Activated CD4-positive, alpha-beta T cell treated with anti-CD3 and anti-CD28 coated beads, Interleukin-2, Interleukin-6, amounts not matched to agents 100 ng/mL and 50 ng/mL, durations not matched to agents 16 hours and 8 hours (primary cell): ENCODE measurements around the gene LTBP1.

Source experiments
- DNase-seq: peaks from one replicate; pipeline ENCODE4 v3.0.0-alpha.2; 2020

Gene LTBP1

DNA sequence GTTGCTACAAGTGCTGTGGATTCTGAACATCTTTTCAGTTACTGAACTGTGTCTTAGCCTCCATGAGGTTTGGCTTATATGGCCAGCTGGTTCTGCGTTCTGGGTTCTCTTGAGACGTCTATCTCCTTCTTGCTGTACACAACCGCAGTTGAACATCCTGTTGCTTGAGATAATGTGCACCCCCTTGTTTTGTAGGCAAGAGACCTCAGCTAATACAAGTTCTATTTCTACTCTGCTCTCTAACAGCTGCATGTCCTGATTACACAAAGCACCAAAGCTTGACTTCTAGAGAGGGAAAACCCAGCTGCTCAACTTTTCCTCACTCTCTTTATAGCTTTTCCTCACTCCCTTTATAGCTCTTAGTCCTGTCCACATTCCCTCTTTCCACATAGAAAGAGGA is 176.0 kb downstream of the LTBP1 start:
- no peak for DNase-seq

DNA sequence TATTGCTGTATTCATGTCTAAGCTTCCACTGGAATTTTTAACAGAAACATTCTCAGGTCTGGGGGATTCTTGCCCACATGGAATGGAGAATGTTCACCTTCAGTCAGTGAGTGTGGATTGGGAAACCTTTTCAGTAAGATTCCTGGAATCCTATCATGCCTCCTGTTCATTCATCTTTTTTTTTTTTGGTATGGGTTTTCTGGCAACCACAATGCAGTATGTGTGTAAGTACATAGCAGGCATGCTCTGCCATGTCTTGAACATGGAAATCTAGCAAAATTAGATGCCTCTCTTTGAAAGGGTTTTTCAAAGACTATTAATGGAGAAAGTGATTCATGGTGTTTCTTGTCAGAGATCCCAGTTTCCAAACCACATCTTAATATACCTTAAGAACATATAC is 176.5 kb downstream of the LTBP1 start:
- DNase-seq: no peak

DNA sequence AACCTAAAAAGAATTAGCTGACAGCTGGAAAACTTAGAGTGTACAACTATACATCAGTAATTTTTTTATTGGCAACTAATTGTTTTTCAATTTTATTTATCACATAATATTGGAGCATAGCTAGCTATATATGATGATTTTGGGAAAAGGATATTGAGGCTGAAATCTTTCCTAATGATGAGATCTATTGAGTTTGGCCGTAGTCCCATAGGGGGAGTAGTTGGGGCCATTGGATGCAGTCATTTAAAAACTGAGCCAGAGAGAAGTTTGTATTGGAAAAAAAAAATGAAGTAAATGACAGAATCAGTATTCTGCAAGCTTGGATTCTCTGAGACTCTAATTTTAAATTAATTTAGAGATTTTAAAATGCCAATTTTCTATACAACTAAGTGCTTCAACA is 179.8 kb downstream of the LTBP1 start:
- DNase-seq: no peak

DNA sequence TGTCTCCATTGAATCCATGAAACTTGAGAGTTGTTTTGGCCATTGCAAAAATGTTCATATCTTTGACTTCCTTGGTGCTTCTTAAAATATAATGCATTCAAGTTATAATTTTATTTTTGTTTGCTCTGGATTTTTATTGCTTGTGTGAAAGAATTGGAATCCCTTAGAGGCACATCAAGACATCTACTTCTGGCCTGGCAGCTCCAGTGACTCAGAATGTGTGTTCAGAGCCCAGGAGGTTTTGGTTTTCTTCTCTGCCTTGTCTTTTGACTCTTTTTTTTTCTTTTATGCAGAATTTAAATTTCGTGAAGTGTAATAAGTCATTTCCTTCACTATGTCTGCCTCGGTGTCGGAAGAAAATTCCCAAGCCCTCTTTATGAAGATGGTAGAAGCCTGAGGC is 180.2 kb downstream of the LTBP1 start:
- no peak for DNase-seq

DNA sequence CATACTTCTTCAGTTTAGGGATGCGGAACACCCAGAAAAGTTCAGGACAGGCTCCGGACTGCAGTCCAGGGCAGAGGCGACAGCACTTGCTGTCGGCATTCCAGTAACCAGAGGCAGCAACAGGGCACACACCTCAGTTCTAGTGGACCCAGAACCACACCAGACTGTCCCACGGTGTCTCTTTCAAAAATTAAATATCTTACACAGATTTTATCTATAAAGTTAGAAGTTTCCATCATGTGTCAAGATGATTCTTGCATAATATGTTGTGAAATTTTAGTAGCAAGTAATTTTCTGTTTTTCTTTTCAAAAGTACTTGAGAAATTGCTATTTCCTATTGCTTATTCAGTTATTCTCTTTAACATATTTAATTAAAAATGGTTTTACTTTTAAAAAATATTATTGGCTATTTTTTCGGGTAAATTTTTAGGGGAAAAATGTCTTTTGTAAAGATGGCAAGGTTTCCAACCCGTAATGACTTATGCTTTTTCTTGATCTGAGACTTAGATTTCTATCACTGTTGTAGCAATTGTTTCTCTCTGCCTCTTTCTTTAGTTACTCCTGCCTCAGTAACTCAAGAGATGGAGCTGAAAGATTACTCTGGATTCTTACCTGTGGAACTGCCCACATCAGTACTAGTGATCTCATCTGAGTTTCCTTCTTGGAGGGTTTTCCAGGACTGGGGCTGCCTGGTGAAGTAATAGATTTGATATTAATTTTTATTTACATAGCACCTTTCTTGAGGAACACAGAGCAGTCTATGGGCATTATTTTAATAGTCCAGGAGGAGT is 182.7 kb downstream of the LTBP1 start:
- no peak for DNase-seq

DNA sequence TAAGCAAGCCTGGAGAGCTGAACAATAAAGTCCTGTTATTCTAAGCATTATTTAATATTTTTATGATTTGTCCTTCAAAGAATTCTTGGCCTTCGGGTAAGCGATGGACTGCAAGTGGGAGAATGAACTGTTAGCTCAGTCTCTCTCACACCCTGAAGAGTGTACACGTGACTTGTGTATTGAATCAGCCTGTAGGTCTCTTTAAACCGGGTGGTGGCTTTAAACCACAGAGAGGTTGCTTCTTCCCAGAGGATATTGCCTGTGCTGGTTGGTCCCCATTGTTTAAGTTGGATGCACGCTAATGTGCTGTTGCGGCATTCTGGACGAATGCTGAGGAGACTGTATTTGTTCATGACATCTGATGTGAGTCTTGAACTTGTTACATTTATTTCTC is 183.3 kb downstream of the LTBP1 start:
- DNase-seq: no peak

DNA sequence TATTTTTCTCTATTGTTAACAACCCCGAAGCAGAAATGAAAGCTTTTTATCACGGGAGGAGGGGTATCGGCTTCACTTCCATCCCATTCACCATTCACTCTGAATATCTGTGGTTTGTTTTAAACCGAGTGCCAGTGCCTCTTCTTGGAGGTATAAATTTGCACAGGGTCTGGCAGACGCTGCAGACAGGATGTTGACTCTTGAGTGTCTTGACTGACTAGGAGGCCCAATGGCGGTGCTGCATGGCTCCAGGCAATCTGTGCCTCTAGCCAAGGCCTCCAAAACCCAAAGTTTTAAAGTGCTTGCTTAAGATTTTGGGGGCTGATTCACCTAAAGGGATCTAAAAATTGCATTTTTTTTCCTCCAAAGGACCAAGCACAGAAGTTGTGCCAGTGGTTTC is 183.8 kb downstream of the LTBP1 start:
- DNase-seq: no peak

DNA sequence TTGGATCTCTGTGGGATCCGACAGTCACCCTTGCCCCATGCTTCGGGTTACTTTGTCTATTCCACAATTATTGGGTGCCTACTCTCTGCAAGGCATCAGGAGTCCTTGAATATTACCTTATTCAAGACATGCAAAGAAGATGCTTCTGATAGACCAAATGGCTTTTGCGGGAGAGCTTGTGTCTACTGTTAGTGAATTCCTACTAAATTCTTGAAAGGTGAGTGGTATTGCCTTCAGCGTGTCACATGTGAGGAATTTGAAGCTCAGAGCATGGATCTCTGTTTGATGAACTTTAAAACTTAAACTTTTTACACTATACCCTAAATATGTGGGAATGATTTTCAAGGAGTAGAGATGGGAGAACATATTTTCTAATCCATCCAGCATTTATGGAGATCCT is 184.4 kb downstream of the LTBP1 start:
- DNase-seq: no peak

DNA sequence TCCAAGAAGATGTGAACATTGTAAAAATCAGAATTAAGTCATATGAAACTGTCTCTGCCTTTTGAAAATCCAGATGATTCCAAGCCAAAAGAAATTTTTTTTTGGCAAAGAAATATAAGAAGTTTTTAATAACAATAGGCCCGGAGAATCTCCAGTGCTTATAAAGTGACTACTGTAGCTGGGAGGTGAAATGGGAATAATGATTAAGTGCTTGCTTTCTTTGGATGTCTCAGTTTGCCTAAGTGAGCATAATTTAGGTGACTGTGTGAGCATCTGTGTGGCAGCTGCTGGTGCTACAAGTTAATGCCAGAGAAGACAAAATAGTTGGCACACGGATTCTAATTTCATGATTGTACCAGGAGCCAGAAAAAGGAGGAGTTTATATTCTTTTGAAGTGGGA is 185.0 kb downstream of the LTBP1 start:
- DNase-seq: no peak

DNA sequence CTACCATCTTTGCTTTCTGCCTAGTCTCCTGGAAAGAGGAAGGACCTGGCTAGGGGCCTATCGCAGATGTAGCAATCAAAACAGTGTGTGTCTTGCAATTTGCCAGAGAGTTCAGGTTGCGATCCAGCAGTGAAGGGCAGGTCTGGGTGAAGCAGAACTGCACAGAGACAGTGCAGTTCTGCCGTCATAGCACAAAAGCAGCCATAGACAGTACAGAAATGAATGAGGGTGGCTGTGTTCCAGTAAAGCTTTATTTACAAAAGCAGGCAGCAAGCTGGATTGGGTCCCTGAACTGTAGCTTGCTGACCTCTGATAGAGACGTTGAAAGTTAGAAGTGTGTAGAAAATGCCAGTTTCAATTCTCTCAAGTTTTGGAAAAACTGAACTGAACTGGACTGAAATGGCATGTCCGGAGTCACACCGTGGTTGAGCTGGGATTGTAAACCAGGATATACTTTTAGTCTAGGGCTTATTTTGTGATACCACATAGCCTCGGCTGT is 186.8 kb downstream of the LTBP1 start:
- DNase-seq: no peak

DNA sequence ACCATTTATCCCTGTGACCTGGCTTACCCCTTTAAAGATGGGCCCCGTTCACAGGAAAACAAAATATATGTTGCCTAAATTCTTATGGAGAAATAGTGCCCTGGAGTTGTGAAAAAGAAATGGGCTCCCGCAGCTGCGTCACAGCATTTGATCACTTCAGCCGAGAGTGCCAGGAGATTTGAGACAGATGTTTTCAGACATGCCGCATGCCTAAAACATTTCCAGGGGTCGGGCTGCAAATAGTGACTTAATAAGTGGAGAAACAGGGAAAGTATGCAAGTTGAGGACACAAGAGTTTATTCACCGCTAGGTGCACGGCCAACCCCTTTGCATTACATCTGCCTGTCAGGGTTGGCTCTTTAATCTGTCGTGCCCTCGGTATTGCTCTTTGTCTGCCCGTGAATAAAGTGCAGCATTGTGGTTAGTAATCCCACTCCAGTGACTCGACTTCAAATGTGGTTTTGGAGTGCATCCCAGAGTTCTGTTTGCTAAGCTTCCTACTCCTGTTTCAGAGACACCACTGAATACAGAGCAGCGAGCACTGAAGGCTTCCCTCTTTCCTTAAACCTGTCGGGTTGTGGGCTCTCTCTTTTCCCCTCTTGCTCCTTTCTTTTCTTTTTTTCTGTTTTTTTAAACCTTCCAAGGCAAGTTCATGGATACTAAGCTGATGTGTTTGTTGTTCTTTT is 187.5 kb downstream of the LTBP1 start:
- DNase-seq: no peak

DNA sequence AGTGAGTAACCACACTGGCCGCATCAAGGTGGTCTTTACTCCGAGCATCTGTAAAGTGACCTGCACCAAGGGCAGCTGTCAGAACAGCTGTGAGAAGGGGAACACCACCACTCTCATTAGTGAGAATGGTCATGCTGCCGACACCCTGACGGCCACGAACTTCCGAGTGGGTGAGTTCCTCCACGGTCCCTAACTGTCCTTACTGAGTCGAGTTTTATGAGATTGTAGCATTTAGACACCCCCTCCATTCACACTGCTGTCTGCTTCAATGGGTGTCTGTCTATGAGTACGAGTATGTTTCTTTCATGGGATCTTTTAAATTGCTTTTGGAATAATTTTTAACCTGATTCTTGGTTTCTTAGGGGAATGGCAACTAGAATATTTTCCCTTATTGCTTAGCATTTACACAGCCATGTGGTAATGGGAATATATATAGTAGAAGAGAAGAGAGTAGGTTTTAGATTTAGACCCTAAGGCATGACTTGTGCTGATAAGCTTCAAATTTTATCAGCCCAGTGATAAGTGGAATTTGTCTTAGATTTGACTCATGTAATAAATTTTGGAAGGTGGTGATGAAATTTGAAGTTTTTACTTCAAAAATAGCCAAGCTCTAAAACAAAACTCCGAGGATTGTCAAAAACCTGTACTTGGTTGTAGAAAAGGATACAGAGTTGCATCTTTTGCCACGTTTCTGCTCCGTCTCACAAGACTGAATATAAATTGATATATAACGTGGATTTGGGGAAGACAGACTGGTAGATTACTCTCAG is 188.2 kb downstream of the LTBP1 start:
- no peak for DNase-seq

DNA sequence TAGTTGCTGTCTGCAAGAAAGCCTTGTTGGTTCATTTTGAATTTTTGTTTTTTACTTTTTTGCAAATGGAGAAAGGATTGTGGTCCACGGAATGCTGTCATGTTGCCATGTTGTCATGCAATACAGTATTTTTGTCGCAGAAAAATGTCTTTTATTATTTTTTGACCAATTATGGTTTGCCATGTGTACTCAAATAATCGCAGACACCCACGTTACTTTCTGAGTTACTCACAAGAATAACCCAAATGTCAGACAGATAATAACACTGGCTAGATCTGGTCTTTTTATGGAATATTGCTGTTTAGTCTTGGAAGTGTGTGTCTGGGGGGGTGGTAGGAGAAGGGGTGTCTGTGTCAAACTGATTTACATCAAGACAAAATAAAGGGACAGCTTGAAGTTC is 188.9 kb downstream of the LTBP1 start:
- no peak for DNase-seq

DNA sequence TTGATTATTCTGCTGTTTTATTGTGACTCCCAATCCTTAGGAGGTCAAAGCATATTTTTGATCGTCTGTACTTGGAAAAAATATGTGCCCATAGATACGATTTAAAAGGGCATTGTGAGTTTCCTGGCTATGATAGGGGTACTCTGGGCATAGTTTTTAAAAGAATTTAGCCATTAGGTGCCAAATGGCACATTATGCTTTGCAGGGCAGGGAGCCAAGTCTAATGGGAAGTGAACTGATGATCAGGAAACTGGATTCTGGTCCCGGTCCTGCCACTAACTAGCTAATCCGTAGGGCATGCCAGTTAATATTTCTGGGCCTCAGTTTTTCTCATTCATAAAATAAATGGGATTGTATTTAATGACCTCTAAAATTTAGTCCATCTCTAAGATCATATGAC is 189.3 kb downstream of the LTBP1 start:
- DNase-seq: no peak

DNA sequence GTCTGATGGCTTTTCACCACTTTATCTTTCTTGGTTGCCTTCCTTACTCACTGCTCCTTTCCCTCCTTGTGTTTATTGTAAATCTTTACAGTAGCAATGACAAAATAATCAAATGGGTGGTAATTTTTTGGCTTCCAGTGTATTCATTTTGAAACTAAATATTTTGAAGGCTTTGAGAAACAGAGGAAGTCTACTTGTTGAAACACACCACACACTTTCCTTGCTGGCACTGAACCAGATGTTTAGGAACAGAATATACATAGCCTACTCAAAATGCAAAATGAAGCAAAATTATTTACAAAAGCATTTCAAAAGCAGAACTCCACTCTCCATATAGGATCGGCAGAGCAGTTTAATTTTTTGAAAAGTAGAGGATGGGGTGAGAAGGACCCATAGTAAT is 189.8 kb downstream of the LTBP1 start:
- DNase-seq: peak; percentile 39

DNA sequence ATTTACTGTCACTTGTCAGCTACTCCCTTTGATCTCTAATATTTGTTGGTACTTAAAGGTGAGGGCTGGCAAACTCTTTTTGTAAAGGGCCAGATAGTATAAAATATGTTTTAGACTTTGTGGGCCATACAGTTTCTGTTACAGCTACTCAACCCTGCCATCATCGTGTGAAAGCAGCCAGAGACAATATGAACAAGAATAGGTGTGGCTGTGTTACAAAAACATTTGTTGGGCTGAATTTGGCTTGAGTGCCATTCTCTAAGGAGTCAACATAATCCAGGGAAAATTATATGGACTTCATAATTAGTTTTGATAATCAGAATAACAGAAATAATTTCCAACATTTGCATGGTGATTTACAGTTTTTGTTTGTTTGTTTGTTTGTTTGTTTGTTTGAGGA is 190.6 kb downstream of the LTBP1 start:
- DNase-seq: no peak

DNA sequence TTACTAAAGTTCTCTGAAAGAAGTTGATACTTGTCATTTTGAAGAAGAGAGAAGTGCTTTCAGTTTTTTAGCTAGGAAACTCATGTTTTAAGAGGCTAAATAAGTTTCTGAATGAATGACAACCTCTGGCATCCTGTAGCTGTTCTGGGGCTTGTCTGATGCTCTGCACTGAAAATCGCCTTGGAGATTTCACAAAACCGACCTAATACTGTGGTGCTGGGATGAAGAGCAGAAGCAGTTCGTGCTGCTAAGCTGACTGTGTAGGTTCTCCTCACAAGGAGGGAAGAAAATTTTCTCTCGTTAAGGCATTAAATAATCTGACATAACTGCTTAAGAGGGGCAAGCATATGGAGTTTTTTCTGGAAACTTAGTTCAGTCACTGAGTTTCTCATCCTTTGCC is 193.2 kb downstream of the LTBP1 start:
- no peak for DNase-seq

DNA sequence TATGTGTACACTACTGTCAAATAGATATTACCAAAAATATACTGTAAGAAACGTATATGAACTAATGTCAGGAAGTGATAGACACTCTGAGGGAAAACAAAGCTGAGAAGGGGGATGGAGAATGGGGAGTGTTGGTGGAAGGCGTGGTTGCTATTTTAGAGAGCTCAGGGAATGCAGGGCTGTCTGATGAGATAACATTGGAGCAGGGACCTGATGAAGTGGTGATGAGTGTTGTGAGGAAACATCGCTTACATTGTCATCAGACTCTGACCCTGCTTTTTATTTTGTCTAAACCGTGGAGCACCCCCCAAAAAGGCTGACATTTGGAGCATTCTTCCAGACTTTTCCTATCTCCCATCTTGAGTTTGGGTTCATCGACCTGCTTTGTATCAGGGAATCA is 194.7 kb downstream of the LTBP1 start:
- no peak for DNase-seq

DNA sequence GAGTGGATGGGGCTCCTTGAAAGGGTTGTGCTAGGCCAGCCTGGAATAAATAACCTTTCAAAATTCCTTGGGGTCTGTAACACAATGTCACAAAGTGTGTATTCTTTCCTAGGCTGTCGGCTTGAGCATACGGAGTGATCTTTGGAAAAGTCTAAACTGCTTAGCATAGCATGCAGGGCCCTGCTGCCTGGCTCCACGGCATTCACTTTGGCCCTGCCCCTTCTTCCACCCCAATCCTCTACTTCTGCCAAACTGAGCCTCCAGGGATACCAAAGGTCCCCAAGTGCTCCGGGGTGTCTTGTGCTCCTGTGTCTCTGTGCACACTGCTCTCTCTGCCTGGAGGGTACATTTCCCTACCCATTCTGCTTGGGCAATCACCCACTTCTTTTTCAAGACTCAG is 196.1 kb downstream of the LTBP1 start:
- DNase-seq: no peak

DNA sequence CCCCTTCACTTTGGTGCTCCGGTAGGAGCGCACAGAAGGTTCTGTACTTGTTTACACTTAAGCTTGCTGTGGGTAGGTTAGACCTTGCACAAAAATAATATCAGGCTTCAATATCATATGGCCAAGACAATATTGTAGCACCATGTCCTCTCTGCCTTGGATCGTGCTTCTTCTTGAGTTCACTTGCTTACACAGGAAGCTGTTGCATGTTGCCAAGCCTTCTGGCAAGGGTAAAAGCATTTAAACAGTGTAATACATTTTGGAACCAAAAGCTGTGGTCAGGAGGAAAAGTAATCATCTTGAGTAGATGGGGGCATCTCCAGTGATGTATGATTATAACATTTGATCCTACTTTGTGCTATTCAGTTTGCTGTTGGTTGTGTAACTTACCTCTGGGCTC is 197.5 kb downstream of the LTBP1 start:
- DNase-seq: no peak

DNA sequence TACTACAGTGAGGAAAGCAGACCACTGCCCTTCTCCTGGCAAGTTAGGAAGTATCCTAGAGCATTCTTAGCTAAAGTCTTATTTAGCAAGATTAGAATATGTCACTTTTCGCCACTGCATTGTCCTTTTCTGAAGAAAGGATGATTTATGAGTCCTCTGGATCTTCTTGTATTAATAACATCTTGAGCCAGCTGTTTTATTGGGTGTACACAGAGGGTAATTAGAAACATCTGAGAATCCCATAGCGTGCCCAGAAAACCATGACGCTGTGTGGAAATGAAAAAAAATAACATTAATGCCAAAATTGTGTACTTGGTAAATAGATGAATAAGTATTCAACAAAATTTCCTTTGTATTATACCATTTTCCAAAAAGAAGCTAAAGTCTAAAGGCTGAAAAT is 198.7 kb downstream of the LTBP1 start:
- DNase-seq: no peak

DNA sequence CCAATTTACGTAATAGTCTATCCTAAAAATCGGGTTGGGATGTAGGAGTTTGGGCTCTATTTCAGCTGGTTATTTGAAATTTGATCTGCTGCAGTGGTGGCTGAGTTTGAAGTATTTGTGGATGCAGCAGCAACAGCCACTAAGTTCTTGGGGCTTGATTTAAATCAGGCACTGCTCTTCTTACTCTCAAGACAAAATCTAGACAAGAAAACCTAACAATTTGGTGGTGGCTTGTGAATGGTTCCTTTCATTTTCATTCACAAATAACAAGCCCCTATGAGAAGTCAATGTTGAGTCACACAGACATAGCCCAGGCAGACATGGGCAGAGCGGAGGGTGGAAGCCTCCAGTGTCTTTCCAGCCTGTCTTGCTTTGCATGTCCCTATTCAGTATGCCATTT is 199.3 kb downstream of the LTBP1 start:
- DNase-seq: no peak

DNA sequence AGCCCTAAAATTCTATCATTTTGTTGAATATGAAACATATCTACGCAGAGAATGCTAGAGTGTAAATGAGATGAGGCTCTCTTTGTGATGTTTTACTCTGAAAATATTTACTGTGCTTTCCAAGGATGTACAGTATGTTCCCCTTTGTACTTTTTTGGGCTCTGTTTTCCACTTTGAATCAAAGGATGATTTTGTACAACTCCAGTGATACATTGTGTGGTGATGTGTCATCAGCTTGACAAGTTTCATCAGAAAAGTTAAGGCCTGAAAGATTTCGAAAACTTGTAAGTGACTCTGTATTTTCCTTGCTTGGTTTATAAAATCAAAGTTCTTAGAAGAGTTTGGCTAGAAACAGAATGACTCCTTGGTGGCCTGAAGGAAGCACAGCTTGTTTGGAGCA is 206.3 kb downstream of the LTBP1 start:
- DNase-seq: peak; percentile 11

DNA sequence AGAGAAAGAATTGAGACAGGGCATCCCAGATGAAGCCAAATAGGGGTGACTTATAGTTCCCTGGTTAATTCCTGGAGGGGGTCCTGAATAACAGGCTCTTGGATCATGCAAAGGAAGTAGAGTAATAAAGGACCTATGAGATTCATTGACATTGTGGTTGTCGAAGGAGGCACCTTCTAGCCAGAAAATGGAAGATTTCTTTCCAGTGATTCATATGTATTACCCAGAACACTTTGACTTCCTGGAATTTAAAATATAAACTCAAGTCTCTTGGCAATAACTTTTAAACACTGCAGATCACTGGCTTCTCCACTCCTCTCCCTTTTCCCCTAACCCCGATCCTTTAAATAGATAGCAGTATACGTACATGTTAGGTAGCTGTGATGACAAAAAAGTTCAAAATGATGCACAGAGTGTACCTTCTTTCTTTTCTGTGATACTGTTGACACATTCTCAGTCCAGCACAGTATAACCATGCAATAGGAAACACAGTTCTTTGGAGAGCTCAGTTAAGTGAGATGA is 211.8 kb downstream of the LTBP1 start:
- DNase-seq: peak; percentile 58
